Measurements from ENCODE around the gene CYTH2.

DNA sequence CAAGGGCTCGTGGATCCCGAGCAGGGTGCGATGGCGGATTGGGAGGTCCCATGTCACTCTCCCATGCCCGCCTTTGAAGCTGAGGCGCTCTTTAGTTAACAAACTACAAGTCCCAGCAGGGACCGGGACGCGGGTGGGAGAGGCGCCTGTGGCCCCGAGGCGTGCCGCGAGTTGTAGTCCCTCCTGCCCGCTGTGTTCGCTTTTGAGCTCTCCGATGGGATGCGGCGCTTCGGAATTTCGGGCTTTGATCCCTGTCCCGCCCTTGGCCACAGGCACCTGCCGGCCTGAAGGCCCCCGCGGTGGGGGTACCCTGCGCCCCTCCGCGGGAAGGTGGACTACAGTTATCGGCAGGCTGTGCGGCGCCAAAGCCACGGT lies 11.0 kb downstream of the CYTH2 start:
- TF ChIP-seq LEF1 (IDR thresholded peaks at IDR 0.05; ENCODE audit: borderline replicate concordance) (no peak), L3MBTL2 (conservative IDR thresholded peaks at IDR 0.05) (no peak), FOXM1 (IDR thresholded peaks at IDR 0.05; ENCODE audit: borderline replicate concordance) (no peak), HDGF (IDR thresholded peaks at IDR 0.05; ENCODE audit: borderline replicate concordance) (no peak), ZNF384 (IDR thresholded peaks at IDR 0.05) (no peak), FOXA1 (IDR thresholded peaks at IDR 0.05) (no peak), BHLHE40 (IDR thresholded peaks at IDR 0.05; ENCODE audit: borderline replicate concordance) (no peak), TARDBP (IDR thresholded peaks at IDR 0.05) (no peak), NFRKB (IDR thresholded peaks at IDR 0.05) (no peak), ARNT (IDR thresholded peaks at IDR 0.05) (no peak)
- TF ChIP-seq, protein P1, sequence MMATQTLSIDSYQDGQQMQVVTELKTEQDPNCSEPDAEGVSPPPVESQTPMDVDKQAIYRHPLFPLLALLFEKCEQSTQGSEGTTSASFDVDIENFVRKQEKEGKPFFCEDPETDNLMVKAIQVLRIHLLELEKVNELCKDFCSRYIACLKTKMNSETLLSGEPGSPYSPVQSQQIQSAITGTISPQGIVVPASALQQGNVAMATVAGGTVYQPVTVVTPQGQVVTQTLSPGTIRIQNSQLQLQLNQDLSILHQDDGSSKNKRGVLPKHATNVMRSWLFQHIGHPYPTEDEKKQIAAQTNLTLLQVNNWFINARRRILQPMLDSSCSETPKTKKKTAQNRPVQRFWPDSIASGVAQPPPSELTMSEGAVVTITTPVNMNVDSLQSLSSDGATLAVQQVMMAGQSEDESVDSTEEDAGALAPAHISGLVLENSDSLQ (IDR thresholded peaks at IDR 0.05): no peak

All from HEK293T (cell line).